Neural progenitor cell (in vitro differentiated cells): ENCODE data around the gene ATXN7L1.

Source experiments
- EZH2 ChIP-seq: fragments of 200-600 bp; sonication (generic); IDR thresholded peaks from 2 replicates; pipeline ENCODE4 v1.6.1; 2017; ENCODE audit warnings: antibody characterized with exemption, mild to moderate bottlenecking, moderate library complexity
- EZH2phosphoT487 ChIP-seq: fragments of 200-600 bp; sonication (generic); IDR thresholded peaks from 2 replicates; pipeline ENCODE4 v1.6.1; 2017; ENCODE audit warnings: antibody characterized with exemption
- TF ChIP-seq, protein P1 (sequence below): fragments of 200-600 bp; sonication (generic); IDR thresholded peaks from 2 replicates; pipeline ENCODE4 v1.5.1; 2017; ENCODE audit warnings: antibody characterized with exemption, mild to moderate bottlenecking

DNA sequence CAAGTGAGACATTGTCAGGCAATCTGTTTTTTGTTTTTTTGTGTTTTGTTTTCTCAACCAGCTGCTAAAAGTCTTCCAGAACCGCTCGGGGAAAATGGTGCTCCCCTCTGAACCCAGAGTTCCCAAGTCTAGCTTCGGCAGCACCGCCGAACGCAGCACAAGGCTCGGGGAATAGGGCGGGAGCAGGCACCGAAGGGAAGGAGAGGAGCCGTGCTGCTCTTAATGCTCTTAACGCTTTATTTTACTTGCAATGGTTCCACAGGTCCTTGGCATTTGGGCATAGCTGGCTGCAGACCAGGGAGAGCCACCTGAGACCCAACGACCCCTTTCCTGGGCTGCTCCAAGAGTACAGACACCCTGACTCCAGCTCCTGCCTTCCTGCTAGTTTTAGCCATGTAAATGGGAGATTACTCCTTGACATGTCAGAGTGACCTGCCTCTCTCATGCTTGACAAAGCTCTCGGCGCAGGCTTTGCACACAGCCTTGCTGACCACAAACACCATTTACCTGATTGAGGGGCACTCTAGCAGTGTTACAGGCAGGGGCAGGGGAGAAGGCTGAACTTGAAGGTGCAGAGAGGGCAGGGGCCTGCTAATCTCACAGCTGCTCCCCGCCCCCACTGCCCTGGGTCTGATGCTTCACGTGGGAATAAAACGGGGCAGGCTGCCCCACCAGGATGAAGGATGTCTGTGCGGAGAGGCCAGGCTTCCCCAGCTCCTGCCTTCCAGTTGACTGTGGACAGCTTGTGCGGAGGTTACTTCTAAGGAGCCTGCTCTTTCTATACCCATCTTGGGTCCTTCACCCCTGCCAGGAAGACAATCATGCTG is 236.5 kb downstream of the ATXN7L1 start:
- TF ChIP-seq, protein P1, sequence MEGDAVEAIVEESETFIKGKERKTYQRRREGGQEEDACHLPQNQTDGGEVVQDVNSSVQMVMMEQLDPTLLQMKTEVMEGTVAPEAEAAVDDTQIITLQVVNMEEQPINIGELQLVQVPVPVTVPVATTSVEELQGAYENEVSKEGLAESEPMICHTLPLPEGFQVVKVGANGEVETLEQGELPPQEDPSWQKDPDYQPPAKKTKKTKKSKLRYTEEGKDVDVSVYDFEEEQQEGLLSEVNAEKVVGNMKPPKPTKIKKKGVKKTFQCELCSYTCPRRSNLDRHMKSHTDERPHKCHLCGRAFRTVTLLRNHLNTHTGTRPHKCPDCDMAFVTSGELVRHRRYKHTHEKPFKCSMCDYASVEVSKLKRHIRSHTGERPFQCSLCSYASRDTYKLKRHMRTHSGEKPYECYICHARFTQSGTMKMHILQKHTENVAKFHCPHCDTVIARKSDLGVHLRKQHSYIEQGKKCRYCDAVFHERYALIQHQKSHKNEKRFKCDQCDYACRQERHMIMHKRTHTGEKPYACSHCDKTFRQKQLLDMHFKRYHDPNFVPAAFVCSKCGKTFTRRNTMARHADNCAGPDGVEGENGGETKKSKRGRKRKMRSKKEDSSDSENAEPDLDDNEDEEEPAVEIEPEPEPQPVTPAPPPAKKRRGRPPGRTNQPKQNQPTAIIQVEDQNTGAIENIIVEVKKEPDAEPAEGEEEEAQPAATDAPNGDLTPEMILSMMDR: no peak
- TF ChIP-seq EZH2 (no peak), EZH2phosphoT487 (no peak)
